Glomerular endothelial cell (primary cell): ENCODE results near the gene SLC8B1. TPM values are rescaled to one million over a fixed set of nuclear protein-coding genes. Genes with fewer than 3 reads are reported as not detected.

ENCODE experiments used
- DNase-seq: peaks from one replicate; pipeline ENCODE4 v3.0.0-alpha.2; 2011; ENCODE audit warnings: low read depth, low spot score; ENCODE audit errors: extremely low read depth
- total RNA-seq: library from RNA; depleted of rRNA; stranded (reverse); fragments of >200 nt; gene quantifications from 2 replicates; pipeline ENCODE4 v1.2.3, GENCODE V29; 2015

Gene SLC8B1
- 23.7 and 29.1 TPM in 2 replicates for total RNA-seq

GRCh38 chr12:113334786-113335539, at the start of gene SLC8B1:
SLC8B1 (minus strand) TSS chr12:113335109; CDS start chr12:113332878, 2,231 bp downstream.
- no peak for DNase-seq

- no peak for DNase-seq
These were observed 47.3 kb upstream of the SLC8B1 start for GRCh38 chr12:113382206-113382605.

- DNase-seq: no peak
These were observed 46.3 kb upstream of the SLC8B1 start for GRCh38 chr12:113381220-113381619.

- no peak for DNase-seq
These were observed 43.4 kb upstream of the SLC8B1 start for GRCh38 chr12:113378291-113378690.

- DNase-seq: no peak
These were observed 40.0 kb upstream of the SLC8B1 start for GRCh38 chr12:113374823-113375428.

GRCh38 chr12:113373969-113374368, 39.1 kb upstream of the SLC8B1 start:
- DNase-seq: no peak

- no peak for DNase-seq
These were observed 38.5 kb upstream of the SLC8B1 start for GRCh38 chr12:113373440-113373839.

- no peak for DNase-seq
These were observed 37.5 kb upstream of the SLC8B1 start for GRCh38 chr12:113372371-113372770.

- no peak for DNase-seq
These were observed 36.9 kb upstream of the SLC8B1 start for GRCh38 chr12:113371808-113372207.

GRCh38 chr12:113370923-113371682, 36.2 kb upstream of the SLC8B1 start:
- DNase-seq: no peak

- DNase-seq: no peak
These were observed 34.6 kb upstream of the SLC8B1 start for GRCh38 chr12:113369391-113369985.

- DNase-seq: no peak
These were observed 33.4 kb upstream of the SLC8B1 start for GRCh38 chr12:113368331-113368730.

GRCh38 chr12:113366827-113367226, 31.9 kb upstream of the SLC8B1 start:
- no peak for DNase-seq

- DNase-seq: no peak
These were observed 30.9 kb upstream of the SLC8B1 start for GRCh38 chr12:113365639-113366395.

GRCh38 chr12:113364698-113365097, 29.8 kb upstream of the SLC8B1 start:
- no peak for DNase-seq

GRCh38 chr12:113361574-113362370, 26.9 kb upstream of the SLC8B1 start:
- DNase-seq: no peak

- DNase-seq: no peak
These were observed 25.2 kb upstream of the SLC8B1 start for GRCh38 chr12:113359939-113360748.

GRCh38 chr12:113359133-113359938, 24.4 kb upstream of the SLC8B1 start:
- DNase-seq: no peak
